ENCODE results near the gene CEP192. TPM values are rescaled to one million over a fixed set of nuclear protein-coding genes. Genes with fewer than 3 reads are reported as not detected.

The CEP192 gene
- total and polyA plus RNA-seq, 2 donors (not counting 1 experiment from before 2014, with no cell fraction given), result 39.3 to 47.3 TPM

- H3K79me2 ChIP-seq (ENCODE audit: control insufficient read depth, insufficient read depth, low read length), result no peaks in the 10 kb centered on the region
- H3K27ac ChIP-seq (ENCODE audit: low read length in 2 of 2), result no peak overlapping the region
- peaks cover 5 to 9% of the 10 kb centered on the region in 2 donors for H3K4me1 ChIP-seq (ENCODE audit: control insufficient read depth in 2 of 2, insufficient read depth in 2 of 2, low read length in 2 of 2)
- POLR2A ChIA-PET, result no interaction called here
- H2AFZ ChIP-seq (ENCODE audit: insufficient read depth, low read depth, low read length, poor library complexity, severe bottlenecking), result no peak overlapping the region
- no peaks in the 10 kb centered on the region for H3K36me3 ChIP-seq (replicated peaks in 1 of 2; ENCODE audit: control extremely low read depth in 1 of 2, control insufficient read depth in 1 of 2, extremely low read depth in 1 of 2, insufficient read depth in 2 of 2, low read length in 1 of 2)
- DNase-seq, result no peak
- CTCF ChIA-PET, result interaction anchor here (2.4 to 2.5 kb wide), 2 partner anchors 9 to 219 kb away, joined by 9 to 18 read pairs; no protein-coding TSS in a partner anchor
- H3K4me1 Mint-ChIP-seq, result peaks cover 13% of the 10 kb centered on the region
- H3K9ac ChIP-seq (ENCODE audit: low read length), result no peak overlapping the region
- H3K27me3 Mint-ChIP-seq, result no peaks in the 10 kb centered on the region
- TF ChIP-seq CTCF (IDR thresholded peaks at IDR 0.05) (no peak), EZH2 (IDR thresholded peaks at IDR 0.05; ENCODE audit: borderline replicate concordance, insufficient read depth, low read depth, low read length, poor library complexity, severe bottlenecking) (no peak)
- intact Hi-C loops (cut with micrococcal nuclease), result no loop called here
- H3K27me3 ChIP-seq (replicated peaks in 1 of 4; ENCODE audit: control extremely low read depth in 1 of 4, control insufficient read depth in 3 of 4, insufficient read depth in 4 of 4, low read length in 3 of 4), result no peaks in the 10 kb centered on the region
- no peak for ATAC-seq (ENCODE audit: low read depth)
- H3K9me3 ChIP-seq (ENCODE audit: control extremely low read depth in 1 of 3, control insufficient read depth in 2 of 3, insufficient read depth in 1 of 3, low read length in 2 of 3), result no peaks in the 10 kb centered on the region
- H3K4me3 Mint-ChIP-seq, result no peak overlapping the region
- no peaks in the 10 kb centered on the region for H3K9me3 Mint-ChIP-seq (ENCODE audit: insufficient read depth)
- no peaks in the 10 kb centered on the region for H4K20me1 ChIP-seq (ENCODE audit: control insufficient read depth, insufficient read depth, low read length, poor library complexity, severe bottlenecking)
- no CpG with 5 or more reads among the region's 4 CpGs for WGBS (ENCODE audit: insufficient coverage)
- no peak overlapping the region for H3K4me3 ChIP-seq (ENCODE audit: control extremely low read depth in 1 of 5, extremely low read depth in 1 of 5, insufficient read depth in 1 of 5, low read depth in 2 of 5, low read length in 4 of 5)
- H3K4me2 ChIP-seq (replicated peaks; ENCODE audit: low read depth, low read length, poor library complexity, severe bottlenecking), result no peak overlapping the region
- H3K27ac Mint-ChIP-seq, result no peak overlapping the region
Measured at GRCh38 chr18:12943215-12943614, 47.9 kb upstream of the CEP192 start.

DNA sequence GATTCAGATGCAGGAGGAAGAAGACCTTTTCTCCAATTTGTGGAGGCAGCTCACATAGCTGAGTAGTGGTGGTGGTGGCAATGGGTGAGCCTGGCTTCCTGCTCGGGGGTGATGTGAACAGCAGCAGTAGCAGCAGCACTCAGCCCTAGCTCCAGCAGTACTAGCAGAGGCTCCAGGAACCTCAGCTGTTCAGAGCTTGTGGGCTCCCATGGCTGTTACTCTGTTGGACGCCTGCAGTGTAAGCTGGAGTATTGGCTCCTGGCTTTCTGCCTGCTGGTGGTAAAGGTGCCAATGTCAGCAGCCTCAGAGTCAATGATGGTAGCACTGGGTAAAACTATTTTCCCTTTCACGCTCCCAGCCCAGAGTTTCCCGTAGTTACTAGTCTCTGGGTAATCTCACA lies 46.5 kb upstream of the CEP192 start:
- no peaks in the 10 kb centered on the region for H3K9me3 Mint-ChIP-seq (ENCODE audit: insufficient read depth)
- Histone ChIP-seq H3K9ac (ENCODE audit: low read length) (no peak overlapping the region), H3K36me3 (replicated peaks in 1 of 2; ENCODE audit: control extremely low read depth in 1 of 2, control insufficient read depth in 1 of 2, extremely low read depth in 1 of 2, insufficient read depth in 2 of 2, low read length in 1 of 2) (no peaks in the 10 kb centered on the region), H3K4me1 (ENCODE audit: control insufficient read depth in 2 of 2, insufficient read depth in 2 of 2, low read length in 2 of 2) (peaks cover 5 to 18% of the 10 kb centered on the region in 2 donors), H3K9me3 (ENCODE audit: control extremely low read depth in 1 of 3, control insufficient read depth in 2 of 3, insufficient read depth in 1 of 3, low read length in 2 of 3) (no peaks in the 10 kb centered on the region), H3K79me2 (ENCODE audit: control insufficient read depth, insufficient read depth, low read length) (peaks cover 2% of the 10 kb centered on the region), H3K4me2 (replicated peaks; ENCODE audit: low read depth, low read length, poor library complexity, severe bottlenecking) (no peak overlapping the region), H4K20me1 (ENCODE audit: control insufficient read depth, insufficient read depth, low read length, poor library complexity, severe bottlenecking) (peaks cover 9% of the 10 kb centered on the region), H3K4me3 (ENCODE audit: control extremely low read depth in 1 of 5, extremely low read depth in 1 of 5, insufficient read depth in 1 of 5, low read depth in 2 of 5, low read length in 4 of 5) (no peak overlapping the region), H3K27me3 (replicated peaks in 1 of 4; ENCODE audit: control extremely low read depth in 1 of 4, control insufficient read depth in 3 of 4, insufficient read depth in 4 of 4, low read length in 3 of 4) (no peaks in the 10 kb centered on the region), H2AFZ (ENCODE audit: insufficient read depth, low read depth, low read length, poor library complexity, severe bottlenecking) (no peak overlapping the region), H3K27ac (ENCODE audit: low read length in 2 of 2) (no peak overlapping the region)
- TF ChIP-seq CTCF (IDR thresholded peaks at IDR 0.05) (no peak), EZH2 (IDR thresholded peaks at IDR 0.05; ENCODE audit: borderline replicate concordance, insufficient read depth, low read depth, low read length, poor library complexity, severe bottlenecking) (no peak)
- H3K4me3 Mint-ChIP-seq, result no peak overlapping the region
- DNase-seq (no peak), ATAC-seq (ENCODE audit: low read depth) (no peak)
- H3K27me3 Mint-ChIP-seq, result no peaks in the 10 kb centered on the region
- H3K27ac Mint-ChIP-seq, result no peak overlapping the region
- WGBS (ENCODE audit: insufficient coverage), result 96% methylated on average over 2 of the region's 4 CpGs
- ChIA-PET POLR2A (no interaction called here), CTCF (interaction anchor here (1.0 to 2.5 kb wide), 4 partner anchors 10 to 550 kb away, joined by 3 to 18 read pairs (median 6); no protein-coding TSS in a partner anchor)
- intact Hi-C loops (cut with micrococcal nuclease), result loop anchor here (5.0 kb wide), 1 partner anchor 962 kb away; the partner anchor contains the start of gene IMPA2
- peaks cover 18% of the 10 kb centered on the region for H3K4me1 Mint-ChIP-seq
